GM19395 (cell line): ENCODE data around the gene FGG.

Source experiments
- ATAC-seq: cut with Tn5 transposase; IDR thresholded peaks from one replicate; pipeline ENCODE4 v1.9.1; 2021; ENCODE audit warnings: mild to moderate bottlenecking, moderate library complexity; ENCODE audit not compliant: unreplicated experiment

FGG gene

GRCh38 chr4:154559494-154560418 lies 52.7 kb downstream of the FGG start:
- ATAC-seq, result peak; percentile 91

DNA sequence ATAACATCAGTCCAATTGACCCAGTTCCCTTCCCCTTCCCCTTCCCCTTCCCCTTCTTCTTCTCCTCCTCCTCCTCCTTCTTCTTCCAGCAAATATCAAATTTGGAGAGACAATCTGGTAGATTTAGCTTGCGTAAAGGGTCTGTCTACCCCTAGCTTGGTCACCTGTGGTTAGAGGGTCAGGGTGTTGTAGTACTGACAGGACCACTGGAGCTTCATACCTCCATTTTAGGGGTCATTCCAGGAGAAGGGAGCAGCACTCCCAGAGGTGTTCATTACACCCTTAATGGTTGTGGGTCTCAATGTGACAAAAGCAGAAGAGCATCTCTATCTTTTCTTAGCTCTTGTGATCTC lies 53.3 kb downstream of the FGG start:
- peak; percentile 14 for ATAC-seq
